HG03565 (cell line): ENCODE data around the gene FBXO46.

Experiments used
- ATAC-seq: cut with Tn5 transposase; IDR thresholded peaks from one replicate; pipeline ENCODE4 v1.9.1; 2021; ENCODE audit warnings: mild to moderate bottlenecking, moderate library complexity; ENCODE audit not compliant: unreplicated experiment

FBXO46 gene, protein sequence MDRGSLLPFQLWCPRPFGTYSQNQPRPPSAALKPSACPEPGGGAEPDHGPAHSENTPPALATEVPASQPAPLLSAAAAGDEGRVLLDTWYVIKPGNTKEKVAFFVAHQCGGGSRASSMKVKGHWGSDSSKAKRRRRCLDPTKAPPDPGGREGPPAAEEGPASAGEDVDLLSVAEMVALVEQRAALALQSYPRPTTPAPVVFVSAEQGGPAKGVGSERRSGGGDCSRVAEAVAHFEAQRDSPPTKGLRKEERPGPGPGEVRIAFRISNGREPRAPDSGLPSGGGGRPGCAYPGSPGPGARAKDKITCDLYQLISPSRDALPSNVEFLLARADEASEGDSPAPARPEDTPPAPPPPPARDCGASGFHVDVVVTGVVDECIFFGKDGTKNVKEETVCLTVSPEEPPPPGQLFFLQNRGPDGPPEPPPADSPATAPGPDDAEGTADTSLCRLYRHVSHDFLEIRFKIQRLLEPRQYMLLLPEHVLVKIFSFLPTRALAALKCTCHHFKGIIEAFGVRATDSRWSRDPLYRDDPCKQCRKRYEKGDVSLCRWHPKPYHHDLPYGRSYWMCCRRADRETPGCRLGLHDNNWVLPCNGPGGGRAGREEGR

DNA sequence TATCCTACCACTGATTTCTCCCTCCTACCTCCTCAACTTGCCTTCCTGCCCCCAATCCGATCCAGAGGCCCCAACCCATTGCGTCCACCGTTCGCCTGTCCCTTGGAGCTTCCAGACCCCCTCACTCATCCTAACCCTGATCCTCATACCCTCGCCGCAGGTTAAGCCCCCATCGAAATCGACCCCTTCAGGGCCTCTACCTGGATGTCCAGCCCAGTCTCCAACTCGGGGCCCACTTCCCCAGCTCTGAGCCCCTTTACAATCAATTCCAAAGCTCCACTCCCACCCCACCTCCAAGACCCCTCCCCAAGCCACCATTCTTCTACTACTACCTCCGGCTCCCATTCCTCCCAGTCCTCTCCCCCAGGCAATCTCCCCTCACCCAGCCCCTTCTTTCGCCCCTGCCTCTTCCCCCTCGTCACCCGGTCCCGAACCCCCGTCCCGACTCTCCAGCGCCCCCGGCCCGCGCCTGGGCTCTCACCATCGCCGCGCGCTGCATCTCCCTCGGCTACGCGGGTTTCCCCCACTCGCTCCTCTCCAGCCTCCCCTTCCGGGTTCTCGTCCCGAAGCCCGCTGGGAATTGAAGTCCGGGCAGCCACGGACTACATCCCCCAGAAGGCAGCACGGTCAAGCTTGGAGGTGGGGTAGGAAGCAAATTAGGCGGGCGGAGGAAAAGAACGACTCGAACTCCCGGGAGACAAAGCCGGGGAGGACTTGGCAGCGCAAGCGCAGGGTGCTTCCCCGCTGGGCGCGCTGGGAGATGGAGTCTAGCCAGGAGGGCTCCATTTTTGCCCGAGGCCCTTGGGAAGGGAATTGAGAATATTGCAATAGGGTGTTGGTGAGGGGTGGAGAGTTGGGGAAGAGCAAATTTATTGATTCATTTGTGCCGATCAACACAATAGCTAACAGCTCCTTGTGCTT lies at the start of gene FBXO46:
Gene FBXO46 (minus strand): TSS at position 529 of the 921 bp plus-strand sequence. CDS start 17,401 bp downstream, outside the sequence.
- ATAC-seq: peak; percentile 72

DNA sequence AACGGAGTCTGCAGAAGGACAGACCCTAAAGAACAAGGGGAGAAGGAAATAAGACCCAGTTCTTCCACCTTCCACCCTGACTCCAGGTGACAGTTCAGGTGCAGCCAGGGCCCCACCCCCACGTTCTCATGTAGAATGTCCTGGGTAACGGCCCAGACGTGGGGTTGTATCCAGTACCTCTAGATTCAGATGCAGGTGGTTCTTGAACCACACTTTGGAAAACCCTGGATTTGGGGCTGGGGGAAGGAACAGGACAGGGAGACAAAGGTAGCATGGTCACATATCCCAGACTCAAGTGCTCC lies 49.4 kb upstream of the FBXO46 start:
- no peak for ATAC-seq

DNA sequence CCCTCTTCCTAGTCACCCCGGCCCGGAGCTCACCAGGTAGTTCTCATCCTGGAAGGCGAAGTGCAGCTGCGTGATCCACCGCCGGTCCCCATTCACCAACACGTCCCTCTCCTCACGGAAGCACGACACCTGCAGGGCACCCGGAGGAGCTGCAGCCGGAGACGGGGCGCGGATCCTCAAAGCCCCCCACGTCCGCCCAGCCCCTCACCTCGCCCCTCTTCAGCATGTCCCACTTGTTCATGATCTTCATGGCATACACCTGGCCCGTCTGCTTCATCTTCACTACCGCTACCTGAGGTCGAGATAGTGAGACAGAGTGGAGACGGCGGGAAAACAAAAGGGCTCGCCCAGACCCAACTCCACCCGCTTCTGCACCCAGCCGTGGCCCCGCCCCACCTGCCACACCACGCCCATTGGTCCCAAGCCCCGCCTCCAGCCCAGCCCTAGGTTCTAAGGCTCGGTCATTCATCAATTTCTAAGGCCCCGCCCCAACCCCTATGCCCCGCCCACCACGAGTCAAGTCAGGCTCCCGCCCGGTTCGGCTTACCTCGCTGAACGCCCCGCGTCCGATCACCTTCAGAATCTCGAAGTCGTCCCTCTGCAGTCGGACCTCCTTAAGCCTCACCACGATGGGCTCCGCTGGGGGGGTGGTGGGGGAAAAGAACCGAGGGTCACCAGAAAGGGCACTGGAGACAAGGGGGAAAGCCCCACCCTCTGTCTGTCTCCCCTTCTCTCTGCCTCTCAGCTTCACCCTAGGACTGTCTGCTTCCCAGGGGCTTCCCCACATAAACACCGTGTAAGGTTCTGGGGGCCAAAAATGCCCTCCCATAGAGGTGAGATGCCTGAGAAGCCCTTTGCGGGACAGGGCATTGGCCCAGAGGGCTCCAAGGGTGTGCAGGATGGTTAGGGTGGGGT lies 48.8 kb upstream of the FBXO46 start:
- no peak for ATAC-seq

DNA sequence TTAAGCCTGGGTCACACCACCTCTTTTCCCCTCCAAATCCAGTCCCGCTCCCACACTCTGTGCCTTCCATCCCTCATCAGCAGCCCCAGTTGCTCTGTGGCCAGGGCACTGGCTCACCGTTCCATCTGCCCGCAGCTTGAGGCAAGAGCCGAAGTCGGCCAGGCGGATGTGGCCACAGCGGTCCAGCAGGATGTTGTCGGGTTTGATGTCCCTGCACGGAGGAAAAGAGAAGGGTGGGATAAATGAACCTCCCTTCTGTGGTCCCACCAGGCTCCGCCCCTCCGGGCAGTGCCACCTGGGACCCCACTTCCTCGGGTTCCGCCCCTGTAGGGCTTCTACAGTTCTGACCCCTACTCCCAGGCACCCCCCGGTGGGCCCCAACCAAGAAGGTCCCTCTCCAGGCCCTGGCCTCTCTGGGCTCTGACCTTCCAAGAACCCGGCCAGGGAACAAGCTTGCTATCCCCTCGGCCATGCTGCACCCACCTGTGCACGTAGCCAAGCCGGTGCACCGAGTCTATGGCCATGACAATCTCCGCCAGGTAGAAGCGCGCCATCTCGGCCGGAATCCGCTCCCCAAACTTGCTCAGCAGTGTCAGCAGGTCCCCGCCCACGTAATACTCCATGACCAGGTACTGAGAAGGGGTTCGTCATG lies 47.4 kb upstream of the FBXO46 start:
- no peak for ATAC-seq

DNA sequence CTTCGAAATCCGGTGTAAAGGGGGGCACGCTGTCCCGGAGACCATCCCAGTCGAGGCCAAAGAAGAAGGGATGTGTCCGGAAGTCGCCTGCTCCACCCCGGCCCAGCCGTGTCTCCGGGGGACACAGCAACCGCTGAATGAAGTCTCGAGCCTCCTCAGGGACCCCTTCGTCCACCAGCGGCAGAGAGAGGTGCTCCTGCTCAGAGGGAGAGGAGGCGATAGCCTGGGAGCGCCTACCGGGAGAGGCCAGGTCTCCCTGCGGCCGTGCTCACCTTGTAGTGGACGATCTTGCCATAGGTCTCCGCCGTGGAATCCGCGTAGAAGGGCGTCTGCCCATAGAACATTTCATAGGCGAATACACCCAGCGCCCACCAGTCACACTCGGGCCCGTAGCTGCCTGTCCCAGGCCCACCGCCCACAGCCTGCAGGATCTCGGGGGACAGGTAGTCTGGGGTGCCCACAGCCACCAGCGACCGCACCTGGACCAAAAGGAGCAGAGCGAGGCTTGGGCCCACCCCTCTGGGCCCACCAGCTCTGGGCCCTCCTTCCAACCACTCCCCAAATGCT lies 46.8 kb upstream of the FBXO46 start:
- no peak for ATAC-seq

DNA sequence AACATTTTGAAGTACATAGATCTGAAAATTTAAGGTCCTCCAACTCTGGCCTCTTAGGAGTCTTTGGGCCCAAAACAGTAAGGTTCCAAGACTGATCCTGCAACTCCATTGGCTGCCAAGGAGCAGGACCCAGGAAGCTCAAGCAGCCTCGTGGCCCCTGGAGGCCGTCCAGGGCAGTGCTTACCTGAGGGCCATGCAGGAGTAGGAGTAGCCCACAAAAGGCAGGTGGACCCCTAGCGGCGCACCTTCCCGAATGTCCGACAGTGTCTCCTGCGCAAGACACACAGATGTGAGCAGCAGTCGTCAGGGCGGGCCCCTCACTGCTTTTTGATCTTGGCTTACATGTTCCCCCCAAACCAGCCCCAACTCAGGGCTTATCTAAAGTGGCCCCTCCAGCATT lies 44.1 kb upstream of the FBXO46 start:
- ATAC-seq: no peak

DNA sequence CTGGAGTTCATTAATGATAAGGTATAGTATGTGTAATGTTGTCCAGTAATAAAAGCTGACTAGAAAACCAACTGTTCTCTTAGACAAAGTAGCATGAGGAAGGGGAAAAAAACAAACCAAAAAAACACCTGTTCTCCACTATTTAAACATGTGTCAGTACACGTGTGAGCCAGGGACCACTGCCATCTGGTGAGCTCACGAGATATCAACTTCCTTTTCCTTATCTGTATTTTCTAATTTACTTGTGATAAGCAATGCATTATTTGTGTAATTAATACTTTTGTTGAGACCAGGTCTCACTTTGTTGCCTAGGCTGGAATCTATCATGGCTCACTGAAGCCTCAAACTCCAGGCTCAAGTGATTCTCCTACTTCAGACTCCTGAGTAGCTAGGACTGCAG lies 42.7 kb upstream of the FBXO46 start:
- ATAC-seq: no peak

DNA sequence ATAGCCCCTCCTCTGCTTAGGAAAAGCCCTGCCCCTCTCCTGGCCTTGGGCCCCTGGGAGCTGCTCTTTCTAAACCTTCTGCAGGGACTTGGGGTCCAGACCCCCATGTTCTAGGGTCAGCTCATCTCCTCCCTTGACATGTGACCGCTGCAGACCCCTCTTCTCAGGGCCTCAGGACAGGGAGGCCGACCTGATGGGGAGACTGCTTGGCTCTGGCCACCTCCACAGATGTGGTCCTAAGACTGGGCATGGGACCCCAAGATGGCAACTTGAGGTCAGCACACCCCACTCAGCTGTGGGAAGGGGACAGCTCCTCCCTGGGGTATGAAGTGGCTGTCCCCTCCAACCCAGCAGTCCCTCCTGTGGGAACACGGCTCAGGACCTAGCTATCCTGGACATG lies 42.2 kb upstream of the FBXO46 start:
- ATAC-seq: no peak

DNA sequence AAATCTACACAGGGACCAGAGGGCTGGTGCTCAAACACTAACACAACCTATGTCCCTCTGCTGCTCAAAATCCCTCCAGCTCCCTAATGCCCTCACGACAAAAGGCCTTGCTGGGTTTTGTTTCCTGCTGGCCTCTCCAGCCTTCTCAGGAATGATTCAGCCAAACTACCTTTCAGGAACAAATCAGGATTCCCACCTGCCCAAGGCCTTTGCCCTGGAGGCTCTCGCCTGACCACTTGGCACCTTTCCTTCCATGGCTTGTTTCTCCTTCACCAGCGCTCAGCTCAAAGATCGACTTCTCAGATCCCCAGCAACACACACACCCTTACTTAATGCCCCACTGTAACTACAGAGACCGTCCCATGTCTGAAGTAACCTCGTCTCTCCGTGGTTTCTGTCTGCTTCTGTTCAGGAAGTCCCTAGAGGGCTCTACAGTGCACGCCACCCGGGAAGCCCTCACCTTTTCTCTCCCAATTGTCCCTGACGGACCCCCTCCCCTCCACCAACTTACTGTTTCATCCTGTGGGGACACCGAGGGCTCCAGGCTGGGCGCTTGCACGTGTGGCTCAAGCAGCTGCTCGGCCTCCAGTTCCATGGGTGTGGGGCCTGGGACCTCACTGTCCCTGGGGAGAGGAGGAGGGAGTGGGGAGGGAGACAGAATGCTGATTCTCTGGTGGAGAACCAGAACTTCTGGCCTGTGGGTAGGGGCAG lies 41.6 kb upstream of the FBXO46 start:
- ATAC-seq: no peak

DNA sequence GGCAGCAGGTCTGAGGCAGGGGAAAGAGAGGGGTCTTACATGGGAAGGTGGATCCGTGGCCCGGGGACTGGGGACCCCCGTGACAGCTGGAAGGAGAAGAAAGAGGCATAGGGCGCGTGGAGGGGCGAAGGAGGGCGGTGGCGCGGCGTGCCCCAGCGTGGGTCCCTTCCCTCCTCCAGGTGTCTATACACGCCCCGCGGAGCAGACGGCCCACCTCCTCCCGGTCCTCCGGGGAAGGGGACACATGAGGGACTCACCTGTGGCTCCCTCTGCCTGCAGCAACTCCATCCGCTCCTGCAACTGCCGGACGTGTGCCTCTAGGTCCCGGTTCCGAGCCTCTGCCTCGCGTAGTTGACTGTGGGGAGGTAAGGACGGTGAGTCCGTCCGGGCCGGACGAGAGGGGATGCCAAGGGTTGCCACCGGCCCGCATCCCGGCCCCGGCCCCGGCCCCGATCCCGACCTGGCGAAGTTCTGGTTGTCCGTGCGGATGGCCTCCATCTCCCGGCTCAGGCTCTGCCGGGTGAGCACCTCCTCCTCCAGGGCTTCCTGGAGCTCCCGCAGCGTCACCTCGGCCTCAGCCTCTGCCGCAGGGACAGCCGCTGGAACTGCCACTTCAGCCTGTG lies 40.7 kb upstream of the FBXO46 start:
- ATAC-seq: no peak

DNA sequence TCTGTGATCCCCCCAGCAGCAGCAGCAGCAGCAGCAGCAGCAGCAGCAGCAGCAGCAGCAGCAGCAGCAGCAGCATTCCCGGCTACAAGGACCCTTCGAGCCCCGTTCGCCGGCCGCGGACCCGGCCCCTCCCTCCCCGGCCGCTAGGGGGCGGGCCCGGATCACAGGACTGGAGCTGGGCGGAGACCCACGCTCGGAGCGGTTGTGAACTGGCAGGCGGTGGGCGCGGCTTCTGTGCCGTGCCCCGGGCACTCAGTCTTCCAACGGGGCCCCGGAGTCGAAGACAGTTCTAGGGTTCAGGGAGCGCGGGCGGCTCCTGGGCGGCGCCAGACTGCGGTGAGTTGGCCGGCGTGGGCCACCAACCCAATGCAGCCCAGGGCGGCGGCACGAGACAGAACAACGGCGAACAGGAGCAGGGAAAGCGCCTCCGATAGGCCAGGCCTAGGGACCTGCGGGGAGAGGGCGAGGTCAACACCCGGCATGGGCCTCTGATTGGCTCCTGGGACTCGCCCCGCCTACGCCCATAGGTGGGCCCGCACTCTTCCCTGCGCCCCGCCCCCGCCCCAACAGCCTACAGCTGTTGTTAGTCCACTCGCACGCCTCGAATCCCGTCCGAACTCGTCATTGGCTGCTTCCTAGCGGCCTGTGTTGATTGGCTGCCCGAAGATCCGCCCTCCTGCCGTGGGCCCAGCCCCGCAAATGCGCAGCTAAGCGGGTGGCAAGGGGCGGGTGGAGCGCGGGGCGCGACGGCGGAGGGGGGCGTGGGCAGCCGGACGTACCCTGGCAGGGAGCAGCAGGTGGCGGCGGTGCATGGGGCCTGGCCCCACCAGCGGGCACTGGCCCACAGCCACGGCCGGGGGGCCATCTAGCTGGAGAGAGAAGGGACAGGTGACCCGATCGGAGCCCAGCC lies 39.8 kb upstream of the FBXO46 start:
- no peak for ATAC-seq

DNA sequence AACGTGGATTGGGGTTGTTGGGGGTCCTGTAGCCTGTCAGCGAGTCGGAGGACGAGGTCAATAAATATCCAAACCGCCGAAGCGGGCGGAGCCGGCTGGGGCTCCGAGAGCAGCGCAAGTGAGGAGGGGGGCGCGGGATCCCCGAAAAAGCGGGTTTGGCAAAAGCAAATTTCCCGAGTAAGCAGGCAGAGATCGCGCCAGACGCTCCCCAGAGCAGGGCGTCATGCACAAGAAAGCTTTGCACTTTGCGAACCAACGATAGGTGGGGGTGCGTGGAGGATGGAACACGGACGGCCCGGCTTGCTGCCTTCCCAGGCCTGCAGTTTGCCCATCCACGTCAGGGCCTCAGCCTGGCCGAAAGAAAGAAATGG lies 39.1 kb upstream of the FBXO46 start:
- ATAC-seq: no peak

DNA sequence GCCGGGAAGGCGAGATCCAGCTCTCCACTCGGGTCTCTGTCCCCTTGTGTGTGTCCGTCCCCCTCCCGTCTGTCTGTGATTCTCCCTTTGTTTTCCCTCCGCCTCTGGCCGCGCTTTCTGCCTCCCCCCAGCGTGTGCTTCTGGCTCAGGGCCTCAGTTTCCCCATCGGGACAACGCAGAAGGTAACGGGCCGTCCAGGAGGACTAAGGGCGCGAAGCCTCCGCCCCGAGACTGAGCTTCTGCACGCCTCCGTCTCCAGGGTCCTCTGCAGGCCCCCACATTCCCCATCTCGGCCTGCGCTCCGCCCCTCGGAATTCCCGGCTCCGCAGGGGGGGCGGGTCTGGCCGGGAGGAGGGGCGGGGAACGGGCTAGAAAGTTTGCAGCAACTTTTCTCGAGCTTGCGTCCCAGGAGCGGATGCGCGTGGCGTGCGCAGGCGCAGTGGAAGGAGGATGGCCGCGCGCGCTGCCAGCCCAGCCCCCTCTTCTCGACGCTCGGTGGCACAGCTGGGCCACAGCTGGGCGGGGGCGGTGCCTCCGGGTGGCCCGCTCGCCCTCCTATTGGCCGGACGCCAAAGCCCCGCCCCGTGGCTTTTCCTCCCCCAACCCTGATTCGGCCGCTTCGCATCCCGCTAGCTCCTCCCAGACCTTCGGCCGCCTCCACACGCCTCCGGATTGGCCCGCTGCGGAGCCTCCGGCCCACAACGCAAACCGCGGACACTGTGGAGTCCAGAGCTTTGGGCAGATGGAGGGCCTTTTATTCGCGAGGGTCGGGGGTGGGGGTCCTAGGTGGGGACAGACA lies 38.5 kb upstream of the FBXO46 start, which contains the start of gene SIX5:
Gene SIX5 (minus strand): TSS at position 269 of the 799 bp plus-strand sequence. CDS start 408 bp downstream, outside the sequence.
- peak; percentile 49 for ATAC-seq

DNA sequence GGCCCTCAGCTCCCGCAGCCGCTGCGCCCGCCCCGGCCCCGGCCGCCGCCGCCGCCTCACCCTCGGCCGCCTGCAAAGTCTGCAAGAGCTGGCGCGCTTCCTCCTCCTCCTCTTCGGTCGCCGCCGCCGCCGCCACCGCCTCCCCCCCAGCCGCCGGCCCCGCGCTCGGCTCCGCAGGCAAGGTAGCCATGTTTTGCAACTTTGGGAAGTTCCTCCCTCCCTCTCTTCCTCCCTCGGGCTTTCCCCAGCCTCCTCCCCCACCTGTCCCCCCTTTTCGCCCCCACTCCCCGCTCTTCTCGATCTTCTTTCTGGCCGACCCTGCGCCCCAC lies 37.9 kb upstream of the FBXO46 start:
- no peak for ATAC-seq

DNA sequence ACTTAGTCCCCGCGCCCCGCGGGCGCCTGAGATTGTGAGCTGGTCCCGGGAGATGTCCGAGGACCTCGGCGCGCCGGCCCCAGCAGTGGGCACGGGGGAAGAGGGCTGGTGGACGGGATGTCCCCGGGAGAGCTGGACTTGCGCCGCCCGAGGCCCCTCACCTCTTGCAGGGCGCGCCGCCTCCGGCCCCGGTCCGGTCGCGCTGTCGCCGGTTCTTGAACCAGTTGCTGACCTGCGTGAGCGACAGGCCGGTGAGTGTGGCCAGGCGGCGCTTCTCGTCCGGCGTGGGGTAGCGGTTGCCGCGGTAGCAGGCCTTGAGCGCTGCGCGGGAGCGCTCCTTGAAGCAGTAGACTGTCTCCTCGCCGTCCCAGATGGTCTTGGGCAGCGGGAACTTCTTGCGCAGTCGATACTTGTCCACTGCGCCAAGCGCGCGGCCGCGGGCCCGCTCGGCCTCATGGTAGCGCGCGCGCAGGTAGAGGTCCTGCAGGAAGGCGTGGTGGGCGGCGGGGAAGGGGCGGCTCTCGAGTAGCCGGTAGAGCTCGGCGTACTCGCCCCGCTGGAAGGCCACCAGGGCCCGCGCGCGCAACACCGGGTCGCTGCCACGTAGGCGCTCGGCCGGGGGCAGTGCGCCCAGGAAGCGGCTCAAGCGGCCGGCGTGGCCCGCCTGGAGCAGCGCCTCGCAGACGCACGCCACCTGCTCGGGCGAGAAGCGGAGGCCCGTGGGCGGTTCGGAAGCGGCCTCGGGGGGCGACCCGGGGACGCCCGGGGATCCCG lies 37.4 kb upstream of the FBXO46 start:
- no peak for ATAC-seq

DNA sequence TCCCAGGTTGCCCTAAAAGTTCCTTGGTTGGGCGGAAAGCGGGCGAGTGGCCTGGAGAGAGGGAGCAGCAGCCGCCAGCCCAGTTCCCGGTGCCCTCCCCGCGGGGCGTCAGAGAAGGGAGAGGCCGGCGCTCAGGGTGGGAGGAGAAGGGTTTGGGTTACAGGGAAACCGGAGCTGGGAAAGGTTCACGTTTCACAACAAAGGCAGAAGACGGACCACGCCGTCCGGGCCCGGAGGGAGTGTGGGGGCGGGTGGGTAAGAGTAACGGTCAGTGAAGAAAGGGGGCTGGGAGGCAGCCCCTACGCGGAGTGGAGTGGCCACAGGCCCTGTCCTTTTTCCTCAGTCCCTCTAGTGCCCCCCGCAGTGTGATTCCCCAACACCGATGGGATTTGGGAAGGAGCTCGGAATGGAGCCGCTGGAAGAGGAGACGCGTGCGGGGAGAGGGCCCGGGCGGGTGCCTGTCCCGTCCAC lies 36.7 kb upstream of the FBXO46 start:
- no peak for ATAC-seq
